Gastrocnemius medialis (tissue), 4 donors: Measurements from ENCODE around the gene IGF1R.

Experiments used
- POLR2A ChIP-seq, 2 donors: fragments of 450-650 bp; IDR thresholded peaks; one replicate each; pipeline ENCODE4 v1.6.1; 2017; ENCODE audit warnings: antibody characterized with exemption in 2 of 2, mild to moderate bottlenecking in 2 of 2, moderate library complexity in 2 of 2
- TF ChIP-seq, protein P1 (sequence below), 5 experiments: fragments of 450-650 bp in 3 of 5; fragments of 200-600 bp in 2 of 5; sonication (generic) in 2 of 5; IDR thresholded peaks in 4 of 5; conservative IDR thresholded peaks in 1 of 5; 1 replicate in 4 of 5; 2 replicates in 1 of 5; pipeline ENCODE4 v1.5.1; 2016 to 2019; ENCODE audit warnings: antibody characterized with exemption in 5 of 5, mild to moderate bottlenecking in 3 of 5, moderate library complexity in 3 of 5

DNA sequence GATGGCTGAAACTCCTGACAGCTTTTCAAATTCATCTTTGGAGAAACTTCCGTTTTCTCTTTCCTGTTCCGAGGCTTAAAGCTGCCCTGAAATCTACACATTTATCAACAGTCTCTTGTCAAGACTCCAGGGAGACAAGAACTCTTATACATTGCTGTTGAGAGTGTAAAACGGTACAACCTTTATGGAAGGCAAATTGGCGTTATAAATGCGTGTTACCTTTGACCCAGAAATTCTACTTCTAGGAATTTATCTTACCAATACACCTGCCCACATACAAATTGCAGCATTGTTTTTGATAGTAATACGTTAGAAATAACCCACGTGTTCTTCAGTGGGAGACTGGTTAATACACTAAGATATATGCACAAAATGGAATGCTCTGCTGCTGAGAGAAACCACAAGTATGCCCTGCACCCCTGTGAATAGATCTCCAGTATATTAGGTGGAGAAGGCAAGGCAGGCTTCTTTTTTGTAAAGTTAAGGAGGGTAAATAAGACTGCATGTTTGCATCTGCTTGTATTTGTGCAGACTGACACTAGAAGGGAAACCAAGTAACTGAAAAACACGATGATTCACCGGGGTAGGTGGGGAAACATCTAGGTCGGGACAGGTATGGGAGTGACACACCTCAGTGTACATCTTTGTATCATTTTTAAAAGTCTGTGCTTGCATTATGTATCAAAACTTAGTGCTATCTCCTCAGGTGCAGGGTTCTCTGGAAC, 97.5 kb downstream of the IGF1R start:
- TF ChIP-seq, protein P1, sequence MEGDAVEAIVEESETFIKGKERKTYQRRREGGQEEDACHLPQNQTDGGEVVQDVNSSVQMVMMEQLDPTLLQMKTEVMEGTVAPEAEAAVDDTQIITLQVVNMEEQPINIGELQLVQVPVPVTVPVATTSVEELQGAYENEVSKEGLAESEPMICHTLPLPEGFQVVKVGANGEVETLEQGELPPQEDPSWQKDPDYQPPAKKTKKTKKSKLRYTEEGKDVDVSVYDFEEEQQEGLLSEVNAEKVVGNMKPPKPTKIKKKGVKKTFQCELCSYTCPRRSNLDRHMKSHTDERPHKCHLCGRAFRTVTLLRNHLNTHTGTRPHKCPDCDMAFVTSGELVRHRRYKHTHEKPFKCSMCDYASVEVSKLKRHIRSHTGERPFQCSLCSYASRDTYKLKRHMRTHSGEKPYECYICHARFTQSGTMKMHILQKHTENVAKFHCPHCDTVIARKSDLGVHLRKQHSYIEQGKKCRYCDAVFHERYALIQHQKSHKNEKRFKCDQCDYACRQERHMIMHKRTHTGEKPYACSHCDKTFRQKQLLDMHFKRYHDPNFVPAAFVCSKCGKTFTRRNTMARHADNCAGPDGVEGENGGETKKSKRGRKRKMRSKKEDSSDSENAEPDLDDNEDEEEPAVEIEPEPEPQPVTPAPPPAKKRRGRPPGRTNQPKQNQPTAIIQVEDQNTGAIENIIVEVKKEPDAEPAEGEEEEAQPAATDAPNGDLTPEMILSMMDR (IDR thresholded peaks at IDR 0.05 in 4 of 5, conservative IDR thresholded peaks at IDR 0.05 in 1 of 5), result no peak
- no peak for TF ChIP-seq POLR2A (IDR thresholded peaks at IDR 0.05)
